Naive B cell (primary cell): Measurements from ENCODE around the gene CNOT2. TPM values are rescaled to one million over a fixed set of nuclear protein-coding genes. Genes with fewer than 3 reads are reported as not detected.

Source experiments
- ATAC-seq, 2 donors: fragments of 150-1000 bp; cut with Tn5 transposase; 2 replicates each; pipeline ENCODE4 v1.10.0; 2021; ENCODE audit warnings: low read depth in 2 of 2, mild to moderate bottlenecking in 2 of 2, moderate library complexity in 2 of 2
- DNase-seq: peaks from one replicate; pipeline ENCODE4 v3.0.0; 2022
- H3K27ac Mint-ChIP-seq, 6 donors: one replicate each; pipeline ENCODE4 v1.8.0; 2020 to 2022; ENCODE audit warnings: mild to moderate bottlenecking in 6 of 6, mixed read lengths in 6 of 6, moderate library complexity in 5 of 6, inconsistent platforms in 2 of 6
- H3K27me3 Mint-ChIP-seq, 3 donors: one replicate each; pipeline ENCODE4 v1.8.0; 2021 to 2022; ENCODE audit warnings: mixed read lengths in 3 of 3, mild to moderate bottlenecking in 1 of 3
- H3K36me3 Mint-ChIP-seq, 2 donors: one replicate each; pipeline ENCODE4 v1.8.0; 2020 to 2022; ENCODE audit warnings: mixed read lengths in 2 of 2, inconsistent platforms in 1 of 2, mild to moderate bottlenecking in 1 of 2
- H3K4me1 Mint-ChIP-seq, 3 donors: one replicate each; pipeline ENCODE4 v1.8.0; 2020 to 2022; ENCODE audit warnings: mixed read lengths in 3 of 3, inconsistent platforms in 1 of 3, mild to moderate bottlenecking in 1 of 3, moderate library complexity in 1 of 3
- H3K4me3 Mint-ChIP-seq, 8 donors: one replicate each; pipeline ENCODE4 v1.8.0; 2020 to 2022; ENCODE audit warnings: mild to moderate bottlenecking in 8 of 8, mixed read lengths in 8 of 8, moderate library complexity in 8 of 8, inconsistent platforms in 2 of 8
- H3K9me3 Mint-ChIP-seq, 7 donors: one replicate each; pipeline ENCODE4 v1.8.0; 2020 to 2022; ENCODE audit warnings: mixed read lengths in 7 of 7, mild to moderate bottlenecking in 5 of 7, inconsistent platforms in 2 of 7, moderate library complexity in 1 of 7
- polyA plus RNA-seq, 6 donors: library from polyadenylated mRNA; unstranded; fragments of 300-500 nt; fragmentation: Illumina TruSeq; gene quantifications; one replicate each; pipeline ENCODE4 v1.2.3, GENCODE V29; 2021; ENCODE audit warnings: low read depth in 6 of 6

Gene CNOT2
- polyA plus RNA-seq, 6 donors from 2014 or later, result 95.9 to 133 (median 114) TPM

DNA sequence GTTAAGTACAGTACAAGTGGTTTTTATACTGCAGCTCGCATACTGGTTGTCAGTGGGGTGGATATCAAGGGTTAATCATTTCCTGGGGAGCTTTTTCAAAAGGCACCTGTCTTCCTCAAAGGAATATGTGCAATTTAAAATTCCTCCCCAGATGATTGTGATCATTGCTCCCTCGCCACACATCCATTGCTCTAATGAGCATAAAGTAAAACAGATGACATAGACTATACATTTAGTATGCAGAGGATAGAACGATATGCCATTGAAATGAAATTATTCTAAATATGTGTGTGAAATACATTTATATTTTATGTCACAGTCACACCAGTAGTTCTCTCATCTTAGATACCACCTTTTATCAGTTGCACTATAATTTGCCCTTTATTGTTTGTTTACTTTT is 86.5 kb downstream of the CNOT2 start:
- Mint-ChIP-seq H3K36me3 (peaks cover under 1 to 8% of the 10 kb centered on the region in 2 donors), H3K9me3 (peaks cover 0 to 4% (median 0%) of the 10 kb centered on the region in 7 donors), H3K27me3 (no peaks in the 10 kb centered on the region), H3K4me1 (peaks cover 0 to 11% (median 2%) of the 10 kb centered on the region in 3 donors), H3K27ac (no peak overlapping the region), H3K4me3 (no peak overlapping the region)
- ATAC-seq, result no peak
- no peak for DNase-seq

DNA sequence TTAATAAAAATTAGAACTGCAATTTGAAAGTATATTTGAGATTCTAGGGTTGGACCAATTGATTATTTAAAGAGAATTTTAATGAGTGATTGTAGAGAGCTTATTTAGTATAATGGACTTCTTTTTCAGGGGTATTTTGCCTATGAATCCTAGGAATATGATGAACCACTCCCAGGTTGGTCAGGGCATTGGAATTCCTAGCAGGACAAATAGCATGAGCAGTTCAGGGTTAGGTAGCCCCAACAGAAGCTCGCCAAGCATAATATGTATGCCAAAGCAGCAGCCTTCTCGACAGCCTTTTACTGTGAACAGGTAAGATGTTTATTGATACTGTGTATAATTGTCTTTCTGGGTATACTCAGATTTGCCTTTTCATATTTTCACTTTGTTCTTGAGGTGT is 86.9 kb downstream of the CNOT2 start:
- no peaks in the 10 kb centered on the region for H3K27me3 Mint-ChIP-seq
- H3K9me3 Mint-ChIP-seq, result peaks cover 0 to 4% (median 0%) of the 10 kb centered on the region in 7 donors
- peak overlapping the region in 1 of 6 donors; percentile 69 for H3K27ac Mint-ChIP-seq
- DNase-seq (no peak), ATAC-seq (no peak)
- no peak overlapping the region for H3K4me3 Mint-ChIP-seq
- H3K36me3 Mint-ChIP-seq, result peaks cover 5 to 8% of the 10 kb centered on the region in 2 donors
- H3K4me1 Mint-ChIP-seq, result peaks cover 0 to 11% (median 0%) of the 10 kb centered on the region in 3 donors

DNA sequence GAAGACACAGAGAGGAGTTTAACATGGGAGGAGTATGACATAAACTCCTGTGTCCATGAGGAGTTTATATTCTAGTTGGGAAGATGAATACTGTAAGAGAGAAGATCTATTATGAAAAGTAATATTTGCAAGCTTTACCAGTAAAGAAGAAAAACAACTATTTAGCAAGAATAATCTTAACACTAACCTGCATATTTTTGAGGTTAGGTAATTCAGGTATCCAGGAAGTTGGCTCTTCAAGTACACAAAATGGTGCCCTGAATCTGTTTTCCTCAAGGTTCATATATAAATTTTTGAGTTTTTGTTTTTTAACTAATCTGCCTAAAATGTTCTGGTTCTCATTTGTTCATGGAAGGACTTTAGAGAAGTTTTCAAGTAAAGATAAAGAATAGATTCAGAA is 89.0 kb downstream of the CNOT2 start:
- no peak for ATAC-seq
- Mint-ChIP-seq H3K4me1 (peaks cover 0 to 7% (median 0%) of the 10 kb centered on the region in 3 donors), H3K9me3 (no peaks in the 10 kb centered on the region), H3K27ac (no peak overlapping the region), H3K4me3 (no peak overlapping the region), H3K27me3 (no peaks in the 10 kb centered on the region), H3K36me3 (peaks cover 2 to 13% of the 10 kb centered on the region in 2 donors)
- no peak for DNase-seq

DNA sequence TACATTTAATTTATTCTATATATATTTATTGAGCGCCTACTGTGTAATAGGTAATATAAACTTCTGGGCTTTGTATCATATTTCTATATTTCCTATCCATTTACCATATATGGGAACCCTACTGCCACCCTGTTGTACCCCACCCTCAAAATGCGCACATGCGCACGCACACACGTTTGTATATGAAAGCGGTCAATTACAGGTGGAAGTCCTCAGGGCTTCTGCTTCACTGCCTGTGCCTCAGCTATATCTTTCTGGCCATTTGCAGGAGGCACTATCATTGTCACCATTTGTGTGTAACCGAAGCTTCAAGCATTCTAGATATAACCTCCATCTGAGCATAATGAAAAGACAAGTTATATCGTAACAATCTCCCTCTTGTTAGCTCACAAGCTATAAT is 91.5 kb downstream of the CNOT2 start:
- Mint-ChIP-seq H3K4me1 (peaks cover 0 to 4% (median 0%) of the 10 kb centered on the region in 3 donors), H3K27ac (peak overlapping the region in 1 of 6 donors; percentile 43), H3K4me3 (no peak overlapping the region), H3K9me3 (no peaks in the 10 kb centered on the region), H3K27me3 (no peaks in the 10 kb centered on the region), H3K36me3 (peaks cover 11 to 24% of the 10 kb centered on the region in 2 donors)
- DNase-seq (no peak), ATAC-seq (no peak)

DNA sequence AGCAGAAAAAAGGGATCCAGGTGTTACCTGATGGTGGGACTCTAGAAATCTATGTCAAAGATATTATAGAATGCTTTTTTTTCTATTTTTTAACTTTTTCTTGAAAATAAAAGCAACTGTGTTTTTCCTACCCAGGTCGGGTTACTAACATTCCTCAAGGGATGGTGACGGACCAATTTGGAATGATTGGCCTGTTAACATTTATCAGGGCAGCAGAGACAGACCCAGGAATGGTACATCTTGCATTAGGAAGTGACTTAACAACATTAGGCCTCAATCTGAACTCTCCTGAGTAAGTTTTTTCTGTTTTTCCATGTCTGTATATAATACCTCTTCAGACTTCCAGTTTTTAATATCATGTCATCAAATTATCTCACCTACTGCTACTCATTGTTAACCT is 95.3 kb downstream of the CNOT2 start:
- DNase-seq (no peak), ATAC-seq (no peak)
- H3K4me3 Mint-ChIP-seq, result no peak overlapping the region
- H3K4me1 Mint-ChIP-seq, result peaks cover 0 to under 1% (median 0%) of the 10 kb centered on the region in 3 donors
- peaks cover 32 to 34% of the 10 kb centered on the region in 2 donors for H3K36me3 Mint-ChIP-seq
- no peaks in the 10 kb centered on the region for H3K9me3 Mint-ChIP-seq
- H3K27me3 Mint-ChIP-seq, result no peaks in the 10 kb centered on the region
- H3K27ac Mint-ChIP-seq, result no peak overlapping the region

DNA sequence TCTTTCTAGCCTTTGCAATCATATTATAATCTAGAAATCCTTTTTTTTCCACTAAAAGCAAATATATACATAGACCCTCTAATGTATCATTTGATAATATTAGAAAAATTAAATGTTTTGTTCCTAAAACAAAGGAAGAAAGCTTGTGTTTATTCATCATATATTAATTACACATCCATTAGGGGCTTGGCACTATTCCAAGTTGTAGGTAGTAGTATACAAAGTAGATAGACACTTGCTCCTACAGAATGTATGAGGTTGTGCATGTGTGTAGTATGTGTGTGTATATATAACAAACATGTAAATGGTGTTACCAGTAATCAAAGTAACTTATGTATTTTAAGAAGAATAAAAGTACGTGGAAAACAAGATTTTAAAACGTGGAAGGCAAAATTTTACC is 107.8 kb downstream of the CNOT2 start:
- no peak for DNase-seq
- Mint-ChIP-seq H3K27ac (no peak overlapping the region), H3K4me1 (peaks cover 0 to 19% (median 0%) of the 10 kb centered on the region in 3 donors), H3K27me3 (no peaks in the 10 kb centered on the region), H3K9me3 (no peaks in the 10 kb centered on the region), H3K4me3 (no peak overlapping the region), H3K36me3 (no peaks in the 10 kb centered on the region)
- no peak for ATAC-seq

DNA sequence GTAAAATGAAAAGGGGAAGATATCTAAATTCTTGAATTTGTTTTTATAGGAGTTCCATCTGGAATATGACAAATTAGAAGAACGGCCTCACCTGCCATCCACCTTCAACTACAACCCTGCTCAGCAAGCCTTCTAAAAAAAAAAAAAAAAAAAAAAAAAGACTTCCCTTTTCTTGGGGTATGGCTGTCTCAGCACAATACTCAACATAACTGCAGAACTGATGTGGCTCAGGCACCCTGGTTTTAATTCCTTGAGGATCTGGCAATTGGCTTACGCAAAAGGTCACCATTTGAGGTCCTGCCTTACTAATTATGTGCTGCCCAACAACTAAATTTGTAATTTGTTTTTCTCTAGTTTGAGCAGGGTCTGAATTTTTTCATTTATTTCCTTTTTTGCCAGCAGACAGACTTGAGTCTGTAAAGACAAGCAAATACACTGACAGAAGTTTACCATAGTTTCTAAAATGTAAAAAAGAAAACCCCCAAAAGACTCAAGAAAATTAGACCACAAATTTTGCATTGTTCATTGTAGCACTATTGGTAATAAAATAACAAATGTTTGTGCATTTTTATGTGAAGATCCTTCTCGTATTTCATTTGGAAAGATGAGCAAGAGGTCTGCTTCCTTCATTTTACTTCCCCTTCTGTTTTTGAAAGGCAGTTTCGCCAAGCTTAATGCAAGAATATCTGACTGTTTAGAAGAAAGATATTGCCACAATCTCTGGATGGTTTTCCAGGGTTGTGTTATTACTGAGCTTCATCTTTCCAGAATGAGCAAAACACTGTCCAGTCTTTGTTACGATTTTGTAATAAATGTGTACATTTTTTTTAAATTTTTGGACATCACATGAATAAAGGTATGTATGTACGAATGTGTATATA is 110.8 kb downstream of the CNOT2 start:
- Mint-ChIP-seq H3K4me1 (peaks cover 0 to 19% (median 0%) of the 10 kb centered on the region in 3 donors), H3K27ac (peak overlapping the region in 1 of 6 donors; percentile 38), H3K36me3 (no peaks in the 10 kb centered on the region), H3K4me3 (peak overlapping the region in 2 of 8 donors; percentile 15 to 45), H3K9me3 (no peaks in the 10 kb centered on the region), H3K27me3 (no peaks in the 10 kb centered on the region)
- ATAC-seq (peak; percentile 55 to 61), DNase-seq (peak; percentile 17)

DNA sequence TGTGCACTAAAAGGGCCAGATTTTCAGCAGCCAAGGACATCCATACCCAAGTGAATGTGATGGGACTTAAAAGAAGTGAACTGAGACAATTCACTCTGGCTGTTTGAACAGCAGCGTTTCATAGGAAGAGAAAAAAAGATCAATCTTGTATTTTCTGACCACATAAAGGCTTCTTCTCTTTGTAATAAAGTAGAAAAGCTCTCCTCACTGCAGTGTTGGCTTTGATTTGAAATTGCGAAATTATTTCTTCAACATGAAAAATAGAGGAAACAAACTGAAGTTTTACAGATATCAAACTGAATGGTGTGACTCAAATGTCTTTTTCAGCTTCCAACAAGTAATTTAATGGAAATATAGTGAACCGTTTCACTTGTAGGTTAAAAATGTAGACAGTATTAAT is 111.6 kb downstream of the CNOT2 start:
- H3K9me3 Mint-ChIP-seq, result no peaks in the 10 kb centered on the region
- H3K27ac Mint-ChIP-seq, result no peak overlapping the region
- H3K4me1 Mint-ChIP-seq, result peaks cover 0 to 19% (median 0%) of the 10 kb centered on the region in 3 donors
- H3K4me3 Mint-ChIP-seq, result no peak overlapping the region
- H3K27me3 Mint-ChIP-seq, result no peaks in the 10 kb centered on the region
- no peak for DNase-seq
- H3K36me3 Mint-ChIP-seq, result no peaks in the 10 kb centered on the region
- no peak for ATAC-seq

DNA sequence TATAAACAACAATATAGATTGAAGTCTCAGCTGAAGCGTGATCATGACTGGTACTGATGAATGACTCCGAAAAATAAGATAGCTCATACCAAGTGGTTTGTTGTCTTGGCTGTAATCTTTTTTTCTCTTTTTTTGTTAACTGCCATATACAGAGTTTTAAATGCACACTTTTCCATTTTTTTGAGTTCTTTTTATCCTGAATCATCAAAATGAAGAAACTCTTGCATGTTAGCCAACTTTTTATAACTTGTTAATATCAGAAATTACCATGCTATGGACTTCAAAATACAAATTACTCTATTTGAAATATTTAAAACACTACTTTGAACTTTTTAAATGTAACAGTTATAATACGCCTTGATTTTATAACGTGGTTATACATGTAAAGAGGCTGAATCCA is 112.7 kb downstream of the CNOT2 start:
- H3K9me3 Mint-ChIP-seq, result no peaks in the 10 kb centered on the region
- DNase-seq (no peak), ATAC-seq (no peak)
- H3K27ac Mint-ChIP-seq, result no peak overlapping the region
- H3K36me3 Mint-ChIP-seq, result no peaks in the 10 kb centered on the region
- H3K27me3 Mint-ChIP-seq, result no peaks in the 10 kb centered on the region
- peaks cover 0 to 19% (median 0%) of the 10 kb centered on the region in 3 donors for H3K4me1 Mint-ChIP-seq
- H3K4me3 Mint-ChIP-seq, result no peak overlapping the region

DNA sequence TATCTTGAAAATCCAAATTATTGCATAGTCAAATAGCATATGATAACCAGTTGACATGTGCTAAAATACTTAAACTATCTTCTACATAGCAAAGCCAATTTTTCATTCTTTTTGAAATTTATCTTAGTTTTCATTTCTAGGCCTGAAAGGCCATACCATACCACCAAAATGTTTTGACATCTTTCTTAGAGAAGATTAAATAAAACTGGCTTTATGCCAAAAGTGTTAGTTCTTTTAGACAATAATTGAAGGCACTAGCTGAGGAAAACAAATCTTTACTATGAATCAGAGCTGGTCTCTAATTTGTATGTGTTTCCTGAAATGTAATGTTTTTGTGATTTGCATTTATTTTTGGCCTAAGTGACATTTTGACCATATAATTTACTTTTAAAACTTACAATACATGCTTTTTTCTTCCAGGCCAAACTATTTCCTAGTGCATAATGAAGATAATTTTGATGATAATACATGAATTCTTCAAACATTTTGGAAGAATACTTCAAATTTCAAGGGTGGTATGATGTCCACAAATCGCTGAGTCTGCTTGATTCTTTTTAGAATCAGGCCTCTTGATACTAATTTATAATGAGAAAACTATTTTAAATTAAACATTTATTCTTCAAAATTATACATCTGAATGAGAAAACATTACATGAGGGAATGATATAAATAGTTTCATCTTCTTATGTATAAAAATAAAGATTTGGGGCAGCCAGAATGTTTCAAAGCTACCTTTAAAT is 116.4 kb downstream of the CNOT2 start:
- Mint-ChIP-seq H3K36me3 (no peaks in the 10 kb centered on the region), H3K9me3 (no peaks in the 10 kb centered on the region), H3K27me3 (no peaks in the 10 kb centered on the region), H3K4me3 (no peak overlapping the region), H3K27ac (no peak overlapping the region), H3K4me1 (peaks cover 0 to 4% (median 0%) of the 10 kb centered on the region in 3 donors)
- no peak for ATAC-seq
- DNase-seq, result no peak

DNA sequence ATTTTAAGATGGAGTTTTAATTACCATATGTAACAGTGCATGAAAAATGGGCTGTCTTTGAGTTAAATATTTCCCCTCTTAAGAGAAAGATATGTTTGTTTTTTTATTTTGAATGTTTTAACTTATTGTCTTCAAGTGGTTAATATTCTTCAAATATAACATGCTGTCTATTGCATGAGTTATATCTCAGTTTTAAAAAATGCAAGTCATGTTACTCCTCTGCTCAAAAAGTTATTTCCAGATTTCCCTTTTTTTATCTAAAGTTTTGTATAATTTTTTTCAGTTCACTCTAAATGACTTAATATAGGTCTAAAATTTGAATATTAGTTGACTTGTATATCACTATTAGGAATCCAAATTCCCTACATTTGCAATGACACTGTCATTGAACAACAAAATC is 117.0 kb downstream of the CNOT2 start:
- Mint-ChIP-seq H3K36me3 (no peaks in the 10 kb centered on the region), H3K4me3 (no peak overlapping the region), H3K9me3 (no peaks in the 10 kb centered on the region), H3K27ac (no peak overlapping the region), H3K27me3 (no peaks in the 10 kb centered on the region), H3K4me1 (peaks cover under 1 to 7% (median 4%) of the 10 kb centered on the region in 3 donors)
- ATAC-seq (no peak), DNase-seq (no peak)

DNA sequence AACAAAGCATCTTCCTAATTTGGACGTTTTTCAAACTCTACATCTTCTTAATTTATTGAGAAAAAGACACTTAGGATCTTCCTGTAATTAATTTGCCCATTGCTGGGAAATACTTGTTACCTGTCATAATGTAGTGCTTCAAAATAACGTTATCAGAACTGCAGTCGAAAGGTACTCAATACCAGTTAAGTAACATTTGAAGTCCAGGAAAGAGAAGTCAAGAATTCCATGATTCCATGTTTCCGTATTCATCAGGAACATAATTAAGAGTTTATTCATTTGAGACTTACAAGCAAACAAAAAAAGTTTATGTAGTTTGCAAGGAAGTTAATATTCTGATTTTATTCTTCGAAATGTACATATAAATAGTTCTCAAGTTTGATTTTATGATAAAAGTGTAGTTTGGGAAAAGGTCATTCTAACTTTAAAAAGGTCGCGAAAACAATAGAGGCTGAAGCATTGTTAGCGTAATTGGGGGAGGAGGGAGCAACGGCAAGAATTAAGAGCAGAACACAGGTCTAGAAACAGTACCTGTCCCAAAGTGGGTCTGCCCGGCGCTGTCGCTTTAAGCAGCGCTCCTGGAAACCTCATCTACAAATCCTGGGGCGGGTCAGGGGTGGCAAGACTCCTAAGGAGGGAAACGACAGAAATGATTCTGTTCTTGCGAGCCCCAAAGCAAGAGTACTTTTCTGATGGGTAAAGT is 121.6 kb downstream of the CNOT2 start:
- Mint-ChIP-seq H3K9me3 (no peaks in the 10 kb centered on the region), H3K4me3 (peak overlapping the region; percentile 82 to 99 (median 88)), H3K36me3 (no peaks in the 10 kb centered on the region), H3K4me1 (peaks cover 14 to 20% (median 18%) of the 10 kb centered on the region in 3 donors), H3K27me3 (no peaks in the 10 kb centered on the region), H3K27ac (peak overlapping the region in 3 of 6 donors; percentile 58 to 78 (median 70))
- DNase-seq, result no peak
- no peak for ATAC-seq

DNA sequence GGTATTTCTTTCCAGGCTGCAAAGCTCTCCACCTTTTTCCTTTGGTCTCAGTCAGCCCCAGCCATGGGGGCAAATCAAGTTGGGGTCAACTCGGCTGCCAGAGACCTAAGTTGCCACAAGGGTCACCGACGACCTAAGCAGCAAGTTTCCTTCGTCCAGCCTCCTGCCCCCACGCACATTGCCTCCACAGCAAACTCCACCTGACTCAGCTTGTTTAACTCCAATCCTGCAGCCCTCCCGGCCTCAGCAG is 122.1 kb downstream of the CNOT2 start:
- Mint-ChIP-seq H3K27ac (peak overlapping the region in 4 of 6 donors; percentile 58 to 78 (median 70)), H3K27me3 (no peaks in the 10 kb centered on the region), H3K4me3 (peak overlapping the region; percentile 82 to 99 (median 88)), H3K4me1 (peaks cover 14 to 20% (median 18%) of the 10 kb centered on the region in 3 donors), H3K36me3 (no peaks in the 10 kb centered on the region), H3K9me3 (no peaks in the 10 kb centered on the region)
- ATAC-seq (no peak), DNase-seq (no peak)
